ENCODE data around the gene OXGR1.

DNA sequence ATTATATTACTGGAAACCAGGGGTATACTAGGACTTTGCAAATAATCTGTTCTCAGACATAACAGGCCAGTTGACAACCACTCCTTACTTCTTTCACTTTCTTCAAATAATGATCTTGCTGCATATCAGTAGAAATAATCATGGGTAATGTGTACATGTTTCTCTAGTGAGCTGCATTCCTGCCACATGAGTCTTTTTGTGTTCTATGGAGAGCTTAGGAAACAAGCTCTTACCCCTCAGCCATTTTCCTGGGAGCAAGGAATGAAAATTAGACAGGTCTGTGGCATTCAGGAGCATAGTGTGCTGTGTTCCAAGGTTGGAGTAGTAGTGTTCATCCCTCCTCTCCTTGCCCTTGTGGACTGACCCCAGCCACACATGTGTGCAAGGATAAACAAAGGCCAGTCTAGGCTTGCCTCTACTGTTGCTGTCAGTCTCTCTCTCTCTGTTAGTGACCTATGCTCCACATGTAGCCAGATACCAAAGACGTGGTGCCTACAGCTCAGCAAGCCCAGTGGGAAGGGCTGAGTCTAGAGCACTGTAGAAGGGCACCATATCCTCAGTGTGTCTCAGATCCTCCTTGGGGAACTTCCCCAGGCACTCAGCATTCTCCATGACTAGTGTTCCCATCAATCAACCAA is 11.5 kb upstream of the OXGR1 start:
- TF ChIP-seq, protein P1, sequence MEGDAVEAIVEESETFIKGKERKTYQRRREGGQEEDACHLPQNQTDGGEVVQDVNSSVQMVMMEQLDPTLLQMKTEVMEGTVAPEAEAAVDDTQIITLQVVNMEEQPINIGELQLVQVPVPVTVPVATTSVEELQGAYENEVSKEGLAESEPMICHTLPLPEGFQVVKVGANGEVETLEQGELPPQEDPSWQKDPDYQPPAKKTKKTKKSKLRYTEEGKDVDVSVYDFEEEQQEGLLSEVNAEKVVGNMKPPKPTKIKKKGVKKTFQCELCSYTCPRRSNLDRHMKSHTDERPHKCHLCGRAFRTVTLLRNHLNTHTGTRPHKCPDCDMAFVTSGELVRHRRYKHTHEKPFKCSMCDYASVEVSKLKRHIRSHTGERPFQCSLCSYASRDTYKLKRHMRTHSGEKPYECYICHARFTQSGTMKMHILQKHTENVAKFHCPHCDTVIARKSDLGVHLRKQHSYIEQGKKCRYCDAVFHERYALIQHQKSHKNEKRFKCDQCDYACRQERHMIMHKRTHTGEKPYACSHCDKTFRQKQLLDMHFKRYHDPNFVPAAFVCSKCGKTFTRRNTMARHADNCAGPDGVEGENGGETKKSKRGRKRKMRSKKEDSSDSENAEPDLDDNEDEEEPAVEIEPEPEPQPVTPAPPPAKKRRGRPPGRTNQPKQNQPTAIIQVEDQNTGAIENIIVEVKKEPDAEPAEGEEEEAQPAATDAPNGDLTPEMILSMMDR (IDR thresholded peaks at IDR 0.05; ENCODE audit: low read length), result no peak
- TF ChIP-seq EZH2phosphoT487 (IDR thresholded peaks at IDR 0.05; ENCODE audit: low read length), result no peak

All from MM.1S (cell line).